ENCODE data around the gene FUT1.

DNA sequence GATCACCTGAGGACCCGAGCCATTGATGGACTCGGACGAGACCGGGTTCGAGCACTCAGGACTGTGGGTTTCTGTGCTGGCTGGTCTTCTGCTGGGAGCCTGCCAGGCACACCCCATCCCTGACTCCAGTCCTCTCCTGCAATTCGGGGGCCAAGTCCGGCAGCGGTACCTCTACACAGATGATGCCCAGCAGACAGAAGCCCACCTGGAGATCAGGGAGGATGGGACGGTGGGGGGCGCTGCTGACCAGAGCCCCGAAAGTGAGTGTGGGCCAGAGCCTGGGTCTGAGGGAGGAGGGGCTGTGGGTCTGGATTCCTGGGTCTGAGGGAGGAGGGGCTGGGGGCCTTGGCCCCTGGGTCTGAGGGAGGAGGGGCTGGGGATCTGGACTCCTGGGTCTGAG, 3.8 kb upstream of the FUT1 start:
- TF ChIP-seq EZH2 (IDR thresholded peaks at IDR 0.05; ENCODE audit: borderline replicate concordance, low read depth, low read length, poor library complexity, severe bottlenecking), result no peak
- TF ChIP-seq, protein P1, sequence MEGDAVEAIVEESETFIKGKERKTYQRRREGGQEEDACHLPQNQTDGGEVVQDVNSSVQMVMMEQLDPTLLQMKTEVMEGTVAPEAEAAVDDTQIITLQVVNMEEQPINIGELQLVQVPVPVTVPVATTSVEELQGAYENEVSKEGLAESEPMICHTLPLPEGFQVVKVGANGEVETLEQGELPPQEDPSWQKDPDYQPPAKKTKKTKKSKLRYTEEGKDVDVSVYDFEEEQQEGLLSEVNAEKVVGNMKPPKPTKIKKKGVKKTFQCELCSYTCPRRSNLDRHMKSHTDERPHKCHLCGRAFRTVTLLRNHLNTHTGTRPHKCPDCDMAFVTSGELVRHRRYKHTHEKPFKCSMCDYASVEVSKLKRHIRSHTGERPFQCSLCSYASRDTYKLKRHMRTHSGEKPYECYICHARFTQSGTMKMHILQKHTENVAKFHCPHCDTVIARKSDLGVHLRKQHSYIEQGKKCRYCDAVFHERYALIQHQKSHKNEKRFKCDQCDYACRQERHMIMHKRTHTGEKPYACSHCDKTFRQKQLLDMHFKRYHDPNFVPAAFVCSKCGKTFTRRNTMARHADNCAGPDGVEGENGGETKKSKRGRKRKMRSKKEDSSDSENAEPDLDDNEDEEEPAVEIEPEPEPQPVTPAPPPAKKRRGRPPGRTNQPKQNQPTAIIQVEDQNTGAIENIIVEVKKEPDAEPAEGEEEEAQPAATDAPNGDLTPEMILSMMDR (conservative IDR thresholded peaks at IDR 0.05; ENCODE audit: low read depth, low read length), result no peak

Measured in A673 (cell line).